ENCODE measurements around the gene CCNT2.

The CCNT2 gene

DNA sequence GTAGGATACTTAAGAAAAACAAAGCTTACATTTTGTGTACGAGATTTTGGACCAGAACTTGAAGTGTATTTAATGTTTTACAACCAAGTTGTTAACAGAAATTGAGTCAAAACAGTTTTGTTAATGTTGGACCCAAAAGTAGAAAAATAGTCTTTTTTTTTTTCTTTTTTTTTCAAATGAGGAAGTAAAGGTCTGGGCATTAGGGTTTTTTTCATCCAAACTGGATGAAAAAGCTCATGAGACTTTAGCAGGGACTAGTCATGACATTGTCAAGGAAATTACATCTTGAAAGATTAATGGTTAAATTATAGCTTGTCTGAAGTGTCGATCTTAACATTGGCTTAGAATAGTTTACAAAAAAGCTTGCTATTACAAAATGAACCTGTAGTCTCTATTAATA is 32.3 kb downstream of the CCNT2 start:
- H3K4me1 ChIP-seq (ENCODE audit: insufficient read depth, low read length, poor library complexity, severe bottlenecking) = no peaks in the 10 kb centered on the region
- no peak overlapping the region for H3K4me2 ChIP-seq (ENCODE audit: low read depth, low read length, poor library complexity, severe bottlenecking)
- H3K79me2 ChIP-seq (ENCODE audit: insufficient read depth, low read length) = no peaks in the 10 kb centered on the region
- H3K9me3 ChIP-seq (ENCODE audit: insufficient read depth, low read depth, low read length) = no peaks in the 10 kb centered on the region
- H2AFZ ChIP-seq (ENCODE audit: low read length) = no peak overlapping the region
- no peak overlapping the region for H3K4me3 ChIP-seq (ENCODE audit: low read length, poor library complexity, severe bottlenecking)
- no peaks in the 10 kb centered on the region for H3K27me3 ChIP-seq (ENCODE audit: insufficient read depth, low read length, poor library complexity, severe bottlenecking)
- H4K20me1 ChIP-seq (ENCODE audit: insufficient read depth, low read length, poor library complexity, severe bottlenecking) = peaks cover 25% of the 10 kb centered on the region
- H3K9me2 ChIP-seq (replicated peaks; ENCODE audit: low read depth, low read length) = no peaks in the 10 kb centered on the region
- no peak overlapping the region for H3K9ac ChIP-seq (ENCODE audit: low read depth, low read length, poor library complexity, severe bottlenecking)
- H3F3A ChIP-seq (ENCODE audit: low read depth) = 0 out of 2 replicates have a peak, but pooled peaks cover 4% of the 10 kb centered on the region
- H3K36me3 ChIP-seq (ENCODE audit: insufficient read depth, low read length) = peaks cover 92% of the 10 kb centered on the region
- TF ChIP-seq EZH2phosphoT487 (IDR thresholded peaks at IDR 0.05; ENCODE audit: borderline replicate concordance) = no peak
- no peak for TF ChIP-seq CTCF (conservative IDR thresholded peaks at IDR 0.05; ENCODE audit: low read length)

- H3K9me3 ChIP-seq (ENCODE audit: insufficient read depth, low read depth, low read length) = no peaks in the 10 kb centered on the region
- H3K36me3 ChIP-seq (ENCODE audit: insufficient read depth, low read length) = peaks cover 93% of the 10 kb centered on the region
- H3K27me3 ChIP-seq (ENCODE audit: insufficient read depth, low read length, poor library complexity, severe bottlenecking) = no peaks in the 10 kb centered on the region
- no peaks in the 10 kb centered on the region for H3K9me2 ChIP-seq (replicated peaks; ENCODE audit: low read depth, low read length)
- H3K4me3 ChIP-seq (ENCODE audit: low read length, poor library complexity, severe bottlenecking) = no peak overlapping the region
- 0 out of 2 replicates have a peak, but pooled peaks cover 4% of the 10 kb centered on the region for H3F3A ChIP-seq (ENCODE audit: low read depth)
- H3K4me2 ChIP-seq (ENCODE audit: low read depth, low read length, poor library complexity, severe bottlenecking) = no peak overlapping the region
- H3K79me2 ChIP-seq (ENCODE audit: insufficient read depth, low read length) = no peaks in the 10 kb centered on the region
- H2AFZ ChIP-seq (ENCODE audit: low read length) = no peak overlapping the region
- no peaks in the 10 kb centered on the region for H3K4me1 ChIP-seq (ENCODE audit: insufficient read depth, low read length, poor library complexity, severe bottlenecking)
- H4K20me1 ChIP-seq (ENCODE audit: insufficient read depth, low read length, poor library complexity, severe bottlenecking) = peaks cover 27% of the 10 kb centered on the region
- H3K9ac ChIP-seq (ENCODE audit: low read depth, low read length, poor library complexity, severe bottlenecking) = no peak overlapping the region
- no peak for TF ChIP-seq EZH2phosphoT487 (IDR thresholded peaks at IDR 0.05; ENCODE audit: borderline replicate concordance)
- no peak for TF ChIP-seq CTCF (conservative IDR thresholded peaks at IDR 0.05; ENCODE audit: low read length)
Observed at GRCh38 chr2:134952608-134953007, 34.0 kb downstream of the CCNT2 start.

DNA sequence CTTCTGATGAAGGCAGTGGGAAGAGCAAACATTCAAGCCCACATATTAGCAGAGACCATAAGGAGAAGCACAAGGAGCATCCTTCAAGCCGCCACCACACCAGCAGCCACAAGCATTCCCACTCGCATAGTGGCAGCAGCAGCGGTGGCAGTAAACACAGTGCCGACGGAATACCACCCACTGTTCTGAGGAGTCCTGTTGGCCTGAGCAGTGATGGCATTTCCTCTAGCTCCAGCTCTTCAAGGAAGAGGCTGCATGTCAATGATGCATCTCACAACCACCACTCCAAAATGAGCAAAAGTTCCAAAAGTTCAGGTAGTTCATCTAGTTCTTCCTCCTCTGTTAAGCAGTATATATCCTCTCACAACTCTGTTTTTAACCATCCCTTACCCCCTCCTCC is 35.4 kb downstream of the CCNT2 start:
- no peak overlapping the region for H2AFZ ChIP-seq (ENCODE audit: low read length)
- H3K4me1 ChIP-seq (ENCODE audit: insufficient read depth, low read length, poor library complexity, severe bottlenecking) = no peaks in the 10 kb centered on the region
- no peak overlapping the region for H3K9ac ChIP-seq (ENCODE audit: low read depth, low read length, poor library complexity, severe bottlenecking)
- no peak overlapping the region for H3K4me2 ChIP-seq (ENCODE audit: low read depth, low read length, poor library complexity, severe bottlenecking)
- H3K9me2 ChIP-seq (replicated peaks; ENCODE audit: low read depth, low read length) = no peaks in the 10 kb centered on the region
- peaks cover 27% of the 10 kb centered on the region for H4K20me1 ChIP-seq (ENCODE audit: insufficient read depth, low read length, poor library complexity, severe bottlenecking)
- TF ChIP-seq EZH2phosphoT487 (IDR thresholded peaks at IDR 0.05; ENCODE audit: borderline replicate concordance) (no peak), CTCF (conservative IDR thresholded peaks at IDR 0.05; ENCODE audit: low read length) (no peak)
- H3K27me3 ChIP-seq (ENCODE audit: insufficient read depth, low read length, poor library complexity, severe bottlenecking) = no peaks in the 10 kb centered on the region
- H3K4me3 ChIP-seq (ENCODE audit: low read length, poor library complexity, severe bottlenecking) = no peak overlapping the region
- peaks cover 86% of the 10 kb centered on the region for H3K36me3 ChIP-seq (ENCODE audit: insufficient read depth, low read length)
- no peaks in the 10 kb centered on the region for H3K9me3 ChIP-seq (ENCODE audit: insufficient read depth, low read depth, low read length)
- H3K79me2 ChIP-seq (ENCODE audit: insufficient read depth, low read length) = no peaks in the 10 kb centered on the region
- H3F3A ChIP-seq (ENCODE audit: low read depth) = 0 out of 2 replicates have a peak, but pooled peaks cover 4% of the 10 kb centered on the region
